Measurements from ENCODE around the gene DNAI7.

DNA sequence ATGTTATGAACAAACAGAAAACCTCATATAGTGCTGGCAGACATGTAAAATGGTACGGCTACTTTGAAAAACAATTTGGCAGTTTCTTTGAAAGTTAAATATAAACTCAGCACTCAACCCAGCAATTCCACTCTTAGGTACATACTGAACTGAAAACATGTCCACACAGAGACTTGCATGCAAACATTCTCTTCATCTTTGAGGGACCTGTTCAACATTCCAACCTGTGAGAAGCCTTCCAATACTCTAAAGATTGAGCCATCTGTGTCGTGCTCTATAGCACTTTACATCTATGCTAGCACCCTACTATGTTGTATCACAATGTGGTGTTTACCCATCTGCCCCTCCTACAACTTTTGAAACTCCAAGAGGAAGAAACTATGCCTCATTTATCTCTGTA is 79.3 kb downstream of the DNAI7 start:
- TF ChIP-seq CHD4 (IDR thresholded peaks at IDR 0.05; ENCODE audit: borderline replicate concordance), result no peak
- TF ChIP-seq USF2 (IDR thresholded peaks at IDR 0.05), result no peak
- TF ChIP-seq, protein P1, sequence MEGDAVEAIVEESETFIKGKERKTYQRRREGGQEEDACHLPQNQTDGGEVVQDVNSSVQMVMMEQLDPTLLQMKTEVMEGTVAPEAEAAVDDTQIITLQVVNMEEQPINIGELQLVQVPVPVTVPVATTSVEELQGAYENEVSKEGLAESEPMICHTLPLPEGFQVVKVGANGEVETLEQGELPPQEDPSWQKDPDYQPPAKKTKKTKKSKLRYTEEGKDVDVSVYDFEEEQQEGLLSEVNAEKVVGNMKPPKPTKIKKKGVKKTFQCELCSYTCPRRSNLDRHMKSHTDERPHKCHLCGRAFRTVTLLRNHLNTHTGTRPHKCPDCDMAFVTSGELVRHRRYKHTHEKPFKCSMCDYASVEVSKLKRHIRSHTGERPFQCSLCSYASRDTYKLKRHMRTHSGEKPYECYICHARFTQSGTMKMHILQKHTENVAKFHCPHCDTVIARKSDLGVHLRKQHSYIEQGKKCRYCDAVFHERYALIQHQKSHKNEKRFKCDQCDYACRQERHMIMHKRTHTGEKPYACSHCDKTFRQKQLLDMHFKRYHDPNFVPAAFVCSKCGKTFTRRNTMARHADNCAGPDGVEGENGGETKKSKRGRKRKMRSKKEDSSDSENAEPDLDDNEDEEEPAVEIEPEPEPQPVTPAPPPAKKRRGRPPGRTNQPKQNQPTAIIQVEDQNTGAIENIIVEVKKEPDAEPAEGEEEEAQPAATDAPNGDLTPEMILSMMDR (IDR thresholded peaks at IDR 0.05), result no peak
- no peak for TF ChIP-seq JUN (IDR thresholded peaks at IDR 0.05)

Data from A549 (cell line).